HEK293 (cell line): Measurements from ENCODE around the gene HDDC3.
A peak's percentile ranks its signal among the peaks of the same experiment; 100 is the strongest.

Source experiments
- HIC1 ChIP-seq: fragments of 450-650 bp; formaldehyde crosslinking; IDR thresholded peaks from 2 replicates; pipeline ENCODE4 v1.5.1; 2016; ENCODE audit warnings: missing biosample characterization, missing genetic modification characterization
- HOXA7 ChIP-seq: sonication (generic); formaldehyde crosslinking; IDR thresholded peaks from 2 replicates; pipeline ENCODE4 v1.8.1; 2022; ENCODE audit warnings: missing genetic modification reagents, borderline replicate concordance
- KLF1 ChIP-seq: fragments of 450-650 bp; formaldehyde crosslinking; IDR thresholded peaks from 2 replicates; pipeline ENCODE4 v1.5.1; 2016; ENCODE audit warnings: missing biosample characterization, missing genetic modification characterization
- KLF10 ChIP-seq: fragments of 450-650 bp; IDR thresholded peaks from 2 replicates; pipeline ENCODE4 v1.5.1; 2018; ENCODE audit warnings: missing biosample characterization, mild to moderate bottlenecking, missing genetic modification characterization
- KLF17 ChIP-seq: fragments of 450-650 bp; formaldehyde crosslinking; IDR thresholded peaks from 2 replicates; pipeline ENCODE4 v1.5.1; 2016; ENCODE audit warnings: missing biosample characterization, missing genetic modification characterization
- KLF9 ChIP-seq: fragments of 450-650 bp; formaldehyde crosslinking; IDR thresholded peaks from 2 replicates; pipeline ENCODE4 v1.5.1; 2016; ENCODE audit warnings: missing biosample characterization, missing genetic modification characterization, low read depth
- PBX3 ChIP-seq: sonication (generic); formaldehyde crosslinking; IDR thresholded peaks from 2 replicates; pipeline ENCODE4 v1.8.1; 2022; ENCODE audit warnings: mild to moderate bottlenecking, moderate library complexity, missing genetic modification reagents
- YY2 ChIP-seq: fragments of 450-650 bp; formaldehyde crosslinking; IDR thresholded peaks from 2 replicates; pipeline ENCODE4 v1.5.1; 2016; ENCODE audit warnings: missing biosample characterization, missing genetic modification characterization
- ZBTB17 ChIP-seq: fragments of 450-650 bp; formaldehyde crosslinking; IDR thresholded peaks from 2 replicates; pipeline ENCODE4 v1.5.1; 2016; ENCODE audit warnings: missing biosample characterization, missing genetic modification characterization
- ZBTB49 ChIP-seq: fragments of 450-650 bp; formaldehyde crosslinking; IDR thresholded peaks from 2 replicates; pipeline ENCODE4 v1.5.1; 2016; ENCODE audit warnings: missing biosample characterization, missing genetic modification characterization, low read depth
- ZBTB7A ChIP-seq: fragments of 450-650 bp; formaldehyde crosslinking; IDR thresholded peaks from 2 replicates; pipeline ENCODE4 v1.5.1; 2016; ENCODE audit warnings: low read depth, missing biosample characterization, missing genetic modification characterization
- ZFP69B ChIP-seq: fragments of 450-650 bp; formaldehyde crosslinking; IDR thresholded peaks from 2 replicates; pipeline ENCODE4 v1.5.1; 2016; ENCODE audit warnings: missing biosample characterization, missing genetic modification characterization
- ZNF157 ChIP-seq: fragments of 450-650 bp; formaldehyde crosslinking; IDR thresholded peaks from 2 replicates; pipeline ENCODE4 v1.5.1; 2016; ENCODE audit warnings: missing biosample characterization, missing genetic modification characterization
- ZNF174 ChIP-seq: fragments of 450-650 bp; formaldehyde crosslinking; IDR thresholded peaks from 2 replicates; pipeline ENCODE4 v1.5.0; 2017; ENCODE audit warnings: missing biosample characterization, mild to moderate bottlenecking, missing genetic modification characterization
- ZNF221 ChIP-seq: fragments of 450-650 bp; formaldehyde crosslinking; IDR thresholded peaks from 2 replicates; pipeline ENCODE4 v1.5.1; 2017; ENCODE audit warnings: missing biosample characterization, missing genetic modification characterization, borderline replicate concordance
- ZNF248 ChIP-seq: fragments of 450-650 bp; formaldehyde crosslinking; IDR thresholded peaks from 2 replicates; pipeline ENCODE4 v1.5.1; 2017; ENCODE audit warnings: missing biosample characterization, missing genetic modification characterization
- ZNF324 ChIP-seq: fragments of 450-650 bp; formaldehyde crosslinking; IDR thresholded peaks from 2 replicates; pipeline ENCODE4 v1.5.1; 2016; ENCODE audit warnings: missing biosample characterization, missing genetic modification characterization
- ZNF398 ChIP-seq: fragments of 450-650 bp; formaldehyde crosslinking; IDR thresholded peaks from 2 replicates; pipeline ENCODE4 v1.5.1; 2017; ENCODE audit warnings: missing biosample characterization, missing genetic modification characterization
- ZNF629 ChIP-seq: fragments of 450-650 bp; formaldehyde crosslinking; IDR thresholded peaks from 2 replicates; pipeline ENCODE4 v1.5.1; 2017; ENCODE audit warnings: missing biosample characterization, missing genetic modification characterization
- ZNF654 ChIP-seq: fragments of 450-650 bp; formaldehyde crosslinking; IDR thresholded peaks from 2 replicates; pipeline ENCODE4 v1.5.1; 2016; ENCODE audit warnings: low read depth, missing biosample characterization, missing genetic modification characterization
- ZNF692 ChIP-seq: fragments of 450-650 bp; formaldehyde crosslinking; IDR thresholded peaks from 2 replicates; pipeline ENCODE4 v1.5.1; 2016; ENCODE audit warnings: missing biosample characterization, missing genetic modification characterization
- ZNF76 ChIP-seq: fragments of 450-650 bp; formaldehyde crosslinking; IDR thresholded peaks from 2 replicates; pipeline ENCODE4; 2016; ENCODE audit warnings: low read depth, missing biosample characterization, missing genetic modification characterization, borderline replicate concordance
- ZSCAN5A ChIP-seq: fragments of 450-650 bp; formaldehyde crosslinking; IDR thresholded peaks from 2 replicates; pipeline ENCODE4 v1.5.1; 2016; ENCODE audit warnings: missing biosample characterization, missing genetic modification characterization
- ZXDB ChIP-seq: fragments of 450-650 bp; formaldehyde crosslinking; IDR thresholded peaks from 2 replicates; pipeline ENCODE4 v1.5.1; 2016; ENCODE audit warnings: missing biosample characterization, missing genetic modification characterization

The HDDC3 gene

GRCh38 chr15:90934949-90935751 lies 2.8 kb upstream of the HDDC3 start, which contains the start of gene UNC45A (continued):
- TF ChIP-seq ZNF398 (tag by site-specific recombination) (peak; percentile 98), KLF10 (tag by site-specific recombination) (peak; percentile 59), HOXA7 (CRISPR knock-in tag) (no peak), ZNF76 (peak; percentile 26; the same call in 1 of the 2 replicates), ZNF221 (no peak), ZNF174 (tag by site-specific recombination) (no peak), ZSCAN5A (tag by site-specific recombination) (no peak), ZNF324 (tag by site-specific recombination) (no peak), ZBTB49 (tag by site-specific recombination) (no peak), KLF17 (0 out of 2 replicates have a peak, but pooled peaks have one; percentile 25), HIC1 (tag by site-specific recombination) (peak; percentile 59; the same call in 1 of the 2 replicates), ZNF654 (tag by site-specific recombination) (no peak), ZXDB (tag by site-specific recombination) (peak; percentile 86), ZFP69B (tag by site-specific recombination) (0 out of 2 replicates have a peak, but pooled peaks have one; percentile 22), ZNF157 (tag by site-specific recombination) (no peak), ZBTB17 (tag by site-specific recombination) (peak; percentile 70), ZNF248 (no peak), ZBTB7A (tag by site-specific recombination) (peak; percentile 74), KLF1 (peak; percentile 81), ZNF629 (tag by site-specific recombination) (no peak), PBX3 (CRISPR knock-in tag) (peak; percentile 40; the same call in 1 of the 2 replicates), KLF9 (tag by site-specific recombination) (peak; percentile 90), YY2 (tag by site-specific recombination) (no peak), ZNF692 (tag by site-specific recombination) (0 out of 2 replicates have a peak, but pooled peaks have one; percentile 42)
